ENCODE data around the gene DGLUCY.
"Not testable (repeated sequence)": the region's sequence is repeated elsewhere in the genome, so short reads cannot be mapped to it uniquely, and the experiment has no call there.

DGLUCY gene, protein sequence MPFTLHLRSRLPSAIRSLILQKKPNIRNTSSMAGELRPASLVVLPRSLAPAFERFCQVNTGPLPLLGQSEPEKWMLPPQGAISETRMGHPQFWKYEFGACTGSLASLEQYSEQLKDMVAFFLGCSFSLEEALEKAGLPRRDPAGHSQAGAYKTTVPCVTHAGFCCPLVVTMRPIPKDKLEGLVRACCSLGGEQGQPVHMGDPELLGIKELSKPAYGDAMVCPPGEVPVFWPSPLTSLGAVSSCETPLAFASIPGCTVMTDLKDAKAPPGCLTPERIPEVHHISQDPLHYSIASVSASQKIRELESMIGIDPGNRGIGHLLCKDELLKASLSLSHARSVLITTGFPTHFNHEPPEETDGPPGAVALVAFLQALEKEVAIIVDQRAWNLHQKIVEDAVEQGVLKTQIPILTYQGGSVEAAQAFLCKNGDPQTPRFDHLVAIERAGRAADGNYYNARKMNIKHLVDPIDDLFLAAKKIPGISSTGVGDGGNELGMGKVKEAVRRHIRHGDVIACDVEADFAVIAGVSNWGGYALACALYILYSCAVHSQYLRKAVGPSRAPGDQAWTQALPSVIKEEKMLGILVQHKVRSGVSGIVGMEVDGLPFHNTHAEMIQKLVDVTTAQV

DNA sequence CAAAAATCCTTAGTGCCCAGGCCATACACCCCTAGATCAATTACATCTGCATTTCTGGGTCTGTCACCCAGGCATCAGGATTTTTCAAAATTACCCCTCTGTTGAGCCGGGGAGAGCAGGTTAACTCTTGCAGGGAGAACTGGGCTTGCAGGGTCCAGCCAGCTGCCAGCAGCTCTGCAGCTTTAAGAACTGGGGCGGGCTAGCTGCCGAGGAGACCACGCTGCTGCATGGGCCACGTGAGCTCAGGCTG lies at the start of gene DGLUCY:
TSS of gene DGLUCY (plus strand) at position 245 of the 250 bp plus-strand sequence. CDS start 46,222 bp downstream, outside the sequence.
- peak; percentile 28 to 40 for DNase-seq (ENCODE audit: low read depth in 2 of 2)

DNA sequence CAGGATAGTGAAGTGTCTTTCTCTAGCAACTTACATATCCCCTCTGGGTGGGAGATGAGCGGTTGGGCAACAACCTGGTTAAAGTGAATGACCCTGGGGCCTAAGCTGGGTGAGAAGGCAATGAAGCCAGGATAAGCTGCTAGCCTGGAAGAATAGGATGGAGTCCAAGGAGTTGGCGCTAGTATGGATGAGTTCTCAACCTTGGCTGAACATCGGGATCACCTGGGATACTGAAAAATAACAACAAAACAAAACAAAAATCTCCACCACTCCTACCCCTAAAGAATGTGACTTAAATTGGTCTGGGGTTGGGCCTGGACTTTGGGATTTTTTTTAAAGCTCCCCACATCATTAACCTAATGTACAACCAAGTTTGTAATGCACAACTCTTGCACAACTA lies 48.6 kb upstream of the DGLUCY start:
- no peak for DNase-seq (ENCODE audit: low read depth in 2 of 2)

DNA sequence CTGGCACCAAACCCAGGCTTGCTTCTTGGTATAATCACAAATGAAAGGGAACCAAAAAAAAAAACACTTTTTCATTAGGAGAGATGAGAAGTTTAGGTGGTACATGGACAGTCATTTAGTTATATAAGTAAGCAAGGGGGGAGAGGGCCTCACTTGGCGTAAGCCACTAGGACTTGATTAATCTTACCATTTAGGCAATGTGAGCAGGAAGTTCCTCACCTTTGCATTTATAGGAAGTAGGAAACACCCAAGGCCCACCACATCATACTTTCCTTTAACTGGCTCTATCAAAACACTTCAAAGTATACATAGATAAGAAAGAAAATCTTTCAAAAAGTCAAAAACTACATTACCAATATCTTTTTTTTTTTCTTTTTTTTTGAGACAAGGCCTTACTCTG lies 46.7 kb upstream of the DGLUCY start:
- DNase-seq (ENCODE audit: low read depth in 2 of 2), result no peak

DNA sequence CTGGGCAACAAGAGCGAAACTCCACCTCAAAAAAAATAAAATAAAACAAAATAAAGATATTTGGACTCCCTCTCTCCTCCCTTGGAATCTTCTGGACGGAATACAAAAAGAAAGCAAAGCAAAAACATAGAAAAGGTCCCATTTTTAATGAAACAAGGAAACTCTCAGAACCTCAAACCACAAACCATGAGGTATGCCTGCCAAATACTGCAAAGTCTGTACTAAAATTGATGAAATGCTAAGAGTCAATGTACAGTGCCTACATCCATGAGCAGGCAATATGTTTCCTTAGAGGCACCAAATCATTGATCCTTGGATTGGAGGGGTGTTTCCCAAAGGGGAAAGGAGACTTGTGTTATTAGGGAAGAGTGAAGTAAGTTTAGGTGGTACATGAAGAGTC lies 45.2 kb upstream of the DGLUCY start:
- DNase-seq (ENCODE audit: low read depth in 2 of 2), result no peak

DNA sequence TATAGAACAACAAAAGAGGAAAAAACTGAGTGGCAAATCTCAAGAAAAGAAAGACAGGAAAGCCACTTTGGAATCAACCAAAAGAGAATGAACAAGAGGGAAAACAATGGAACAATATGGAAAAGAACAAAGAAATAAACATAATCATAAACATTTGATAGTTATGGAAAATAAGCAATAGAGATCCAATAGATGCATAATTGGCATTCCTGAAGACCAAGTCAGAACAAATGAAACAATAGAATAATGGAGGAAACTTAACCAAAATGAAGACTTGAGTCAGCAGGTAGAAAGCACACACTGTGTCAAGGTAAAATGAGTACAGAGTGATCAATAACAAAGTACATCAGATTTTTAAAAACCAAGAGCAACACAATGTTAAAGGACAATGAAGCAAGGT lies 43.3 kb upstream of the DGLUCY start:
- no peak for DNase-seq (ENCODE audit: low read depth in 2 of 2)

DNA sequence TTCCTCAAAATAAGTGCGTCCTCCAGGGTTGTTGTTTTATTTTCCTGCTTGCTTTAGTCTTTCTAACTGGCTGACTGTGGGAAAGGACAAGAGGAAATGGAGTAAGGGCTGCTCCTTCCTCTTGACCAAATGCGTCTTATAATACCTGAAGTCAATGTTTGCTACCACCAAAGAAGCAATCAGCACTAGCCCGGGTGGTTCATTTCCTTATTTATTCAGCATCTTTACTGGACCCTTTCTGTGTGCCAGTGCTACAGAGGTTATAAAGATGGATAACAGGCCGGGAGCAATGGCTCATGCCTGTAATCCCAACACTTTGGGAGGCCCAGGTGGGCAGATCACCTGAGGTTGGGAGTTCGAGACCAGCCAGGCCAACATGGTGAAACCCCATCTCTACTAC lies 38.3 kb upstream of the DGLUCY start:
- DNase-seq (ENCODE audit: low read depth in 2 of 2), result no peak

DNA sequence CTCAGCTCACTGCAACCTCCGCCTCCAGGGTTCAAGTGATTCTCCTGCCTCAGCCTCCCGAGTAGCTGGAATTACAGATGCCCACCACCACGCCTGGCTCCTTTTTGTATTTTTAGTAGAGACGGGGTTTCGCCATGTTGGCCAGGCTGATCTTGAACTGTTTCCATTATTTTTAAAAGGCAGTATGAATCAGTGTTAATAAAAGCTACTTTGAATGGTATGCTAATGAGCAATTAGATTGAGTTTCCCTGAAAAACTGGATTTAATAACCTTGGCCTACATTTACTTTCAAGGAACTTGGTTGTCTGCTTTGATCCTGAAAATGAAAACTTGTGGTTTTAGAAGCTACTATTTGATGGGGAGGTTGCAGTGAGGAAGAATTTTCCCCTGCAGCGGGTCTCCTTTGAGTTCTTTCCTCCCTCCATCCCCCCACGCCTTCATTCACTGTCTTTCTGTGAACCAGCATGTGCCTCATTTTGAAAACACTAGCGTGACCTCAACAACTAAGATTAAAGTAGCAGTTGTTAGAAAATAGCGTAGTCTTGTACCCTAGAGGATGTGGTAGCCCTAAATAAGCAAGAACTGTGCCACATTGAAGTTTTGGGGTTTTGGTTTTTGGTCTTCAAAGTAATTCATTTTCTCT lies 35.7 kb upstream of the DGLUCY start:
- no peak for DNase-seq (ENCODE audit: low read depth in 2 of 2)

DNA sequence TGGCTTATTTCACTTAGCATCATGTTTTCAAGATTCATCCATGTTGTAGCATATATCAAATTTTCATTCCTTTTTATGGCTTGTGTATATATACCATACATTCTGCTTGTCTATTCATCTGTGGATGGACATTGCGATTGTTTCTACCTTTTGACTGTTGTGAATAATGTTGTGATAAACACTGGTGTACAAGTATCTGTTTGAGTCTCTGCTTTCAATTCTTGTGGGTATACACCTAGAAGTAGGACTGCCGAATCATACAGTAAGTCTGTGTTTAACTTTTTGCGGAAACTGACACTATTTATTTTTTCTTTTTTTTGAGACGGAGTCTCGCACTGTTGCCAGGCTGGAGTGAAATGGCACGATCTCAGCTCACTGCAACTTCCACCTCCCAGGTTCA lies 33.8 kb upstream of the DGLUCY start:
- no peak for DNase-seq (ENCODE audit: low read depth in 2 of 2)

DNA sequence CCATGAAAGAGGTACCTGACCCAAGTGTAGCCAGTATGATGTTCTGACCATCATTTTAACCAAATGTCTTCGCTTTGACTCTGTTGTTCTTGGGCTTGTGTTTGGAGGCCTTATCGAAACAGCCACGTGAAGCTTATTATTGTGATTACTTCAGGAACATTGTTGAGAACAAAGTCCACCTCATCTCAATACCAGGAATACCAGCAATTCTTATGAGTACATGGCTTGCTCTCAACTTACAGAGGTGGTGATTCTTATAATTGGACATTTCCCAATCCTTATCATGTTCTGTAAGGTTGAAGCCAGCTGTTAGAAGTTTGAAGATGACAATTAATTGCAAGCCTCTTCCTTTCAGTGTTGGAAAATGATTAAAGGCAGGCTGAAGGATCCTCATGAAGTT lies 31.6 kb upstream of the DGLUCY start:
- DNase-seq (ENCODE audit: low read depth in 2 of 2), result no peak

DNA sequence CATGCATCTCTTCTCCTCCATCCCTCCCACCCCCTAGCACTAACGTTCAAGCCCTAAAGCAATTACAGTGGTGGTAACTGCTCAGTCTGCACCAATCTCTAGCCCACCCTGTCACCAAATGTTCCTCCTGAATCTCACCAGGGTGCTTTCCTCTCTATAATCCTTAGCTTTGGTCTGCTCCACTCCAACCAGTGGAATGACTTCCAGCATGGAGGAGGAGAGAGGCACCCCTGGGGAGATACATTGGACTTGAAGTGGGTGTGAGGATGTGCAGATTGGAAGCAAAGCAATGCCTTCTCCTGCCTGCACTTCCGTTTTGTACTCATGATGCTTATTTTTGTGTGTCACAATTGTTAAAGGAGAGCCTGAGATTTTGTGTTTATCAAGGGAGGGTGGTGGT lies 29.4 kb upstream of the DGLUCY start:
- no peak for DNase-seq (ENCODE audit: low read depth in 2 of 2)

DNA sequence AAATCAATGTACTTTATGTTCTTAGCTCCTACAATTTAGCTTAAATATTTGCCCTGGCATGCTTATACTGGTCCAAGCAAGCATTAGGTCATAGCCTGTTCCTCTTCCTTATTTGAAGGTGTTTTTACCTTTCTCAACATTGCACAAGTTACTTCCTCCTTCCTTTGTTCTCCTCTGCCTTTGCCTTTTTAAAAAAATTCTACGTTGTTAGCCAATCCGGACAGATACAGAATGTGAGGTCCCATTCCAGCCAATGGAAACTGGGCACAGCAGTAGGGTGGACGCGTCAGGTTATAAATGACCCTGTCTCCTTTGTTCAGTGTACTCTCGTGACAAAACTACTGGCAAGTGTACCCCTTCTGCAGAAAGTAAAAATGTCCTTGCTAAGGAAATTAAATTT lies 26.4 kb upstream of the DGLUCY start:
- DNase-seq (ENCODE audit: low read depth in 2 of 2), result not testable (repeated sequence)

DNA sequence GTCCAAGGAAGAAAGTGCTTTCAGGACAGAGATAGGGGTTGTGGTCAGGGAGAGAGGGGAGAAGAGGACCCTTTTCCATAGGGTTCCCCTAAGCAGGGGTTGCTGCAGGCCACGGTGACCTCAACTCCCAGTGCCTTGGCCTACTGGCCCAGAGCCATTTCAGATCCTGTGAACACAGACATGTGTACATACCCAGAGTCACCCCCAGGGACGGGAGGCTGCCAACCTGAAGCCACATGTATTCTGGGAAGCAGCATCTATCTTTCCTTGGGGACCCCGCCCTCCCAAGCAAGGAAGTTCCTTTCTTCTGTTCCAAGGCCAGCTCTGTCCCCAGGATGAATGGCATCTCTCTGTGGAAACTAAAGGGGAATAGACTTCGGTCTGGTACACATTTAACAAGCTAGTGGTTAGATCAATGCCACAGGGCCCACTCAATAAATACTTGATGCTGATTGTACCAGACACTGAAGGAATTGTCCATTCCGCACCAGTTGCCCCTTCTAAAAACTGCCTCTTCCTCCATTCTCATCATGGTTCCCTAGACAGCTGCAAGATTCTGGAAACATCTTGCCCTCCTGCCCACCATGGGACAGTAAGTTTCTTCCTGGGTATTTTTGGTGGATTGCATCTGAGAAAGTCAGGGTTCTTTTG lies 25.2 kb upstream of the DGLUCY start:
- DNase-seq (ENCODE audit: low read depth in 2 of 2), result no peak

DNA sequence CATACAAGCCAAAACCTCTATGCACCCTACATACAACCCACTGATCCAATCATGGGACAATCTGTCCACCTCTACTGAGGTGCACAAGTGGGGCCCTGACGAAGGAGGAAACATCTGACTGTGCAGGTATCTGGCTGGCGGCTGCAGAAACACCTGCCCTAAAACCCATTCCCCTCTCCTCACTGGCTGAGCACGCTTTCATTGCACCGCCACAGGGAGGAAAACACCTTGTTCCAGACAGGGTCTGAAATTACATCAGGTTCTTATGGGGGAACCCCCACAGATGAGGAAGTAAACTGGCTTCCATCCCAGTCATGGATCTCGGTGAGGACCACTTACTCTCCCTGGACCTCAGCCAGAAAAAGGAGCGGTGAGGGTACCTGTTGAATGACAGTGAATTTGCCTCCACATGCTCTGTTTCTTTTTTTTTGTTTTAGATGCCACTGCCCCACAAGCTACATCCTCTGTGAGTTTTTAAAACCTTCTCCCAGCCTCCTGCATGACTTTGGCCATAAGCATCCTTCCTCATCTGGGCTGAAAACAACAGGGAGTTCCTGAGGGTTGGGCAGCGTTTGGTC lies 23.8 kb upstream of the DGLUCY start:
- DNase-seq (ENCODE audit: low read depth in 2 of 2), result no peak

DNA sequence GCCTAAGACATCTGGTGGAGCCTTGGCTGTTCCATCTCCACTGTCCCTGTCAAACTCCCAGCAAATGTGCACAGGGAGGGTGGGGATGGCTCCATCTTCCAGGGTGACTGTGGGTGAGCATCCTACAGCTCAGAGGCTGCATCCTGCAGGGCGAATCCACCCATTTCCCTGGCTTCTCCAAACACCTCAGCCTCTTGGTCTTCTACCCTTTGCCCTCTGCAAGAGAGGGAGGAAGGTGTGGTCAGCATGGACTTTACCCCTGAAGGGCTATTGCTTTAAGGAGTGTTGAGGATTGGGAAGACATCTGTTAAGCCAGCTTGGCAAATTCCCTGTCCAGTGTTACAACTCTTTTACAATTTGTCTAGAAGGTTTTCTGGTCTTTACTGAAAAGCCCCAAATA lies 23.1 kb upstream of the DGLUCY start:
- no peak for DNase-seq (ENCODE audit: low read depth in 2 of 2)

DNA sequence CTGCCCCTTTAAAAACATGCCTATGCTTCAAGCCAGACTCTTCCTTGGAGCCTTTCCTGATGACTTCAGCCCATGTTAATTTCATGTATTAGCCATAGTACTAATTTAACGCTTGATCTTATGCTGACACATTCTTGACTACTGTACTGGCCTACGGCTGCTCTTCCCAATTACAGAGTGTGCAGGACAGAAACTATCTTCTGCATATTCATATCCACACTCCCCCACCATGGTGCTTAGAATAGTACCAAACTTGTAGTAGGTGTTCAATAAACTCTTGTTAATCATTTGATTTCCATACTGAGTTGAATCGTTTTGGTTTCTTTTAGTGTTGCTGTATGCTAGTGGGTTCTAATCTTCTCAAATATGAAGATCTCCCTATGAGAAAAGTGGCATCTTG lies 21.8 kb upstream of the DGLUCY start:
- no peak for DNase-seq (ENCODE audit: low read depth in 2 of 2)

DNA sequence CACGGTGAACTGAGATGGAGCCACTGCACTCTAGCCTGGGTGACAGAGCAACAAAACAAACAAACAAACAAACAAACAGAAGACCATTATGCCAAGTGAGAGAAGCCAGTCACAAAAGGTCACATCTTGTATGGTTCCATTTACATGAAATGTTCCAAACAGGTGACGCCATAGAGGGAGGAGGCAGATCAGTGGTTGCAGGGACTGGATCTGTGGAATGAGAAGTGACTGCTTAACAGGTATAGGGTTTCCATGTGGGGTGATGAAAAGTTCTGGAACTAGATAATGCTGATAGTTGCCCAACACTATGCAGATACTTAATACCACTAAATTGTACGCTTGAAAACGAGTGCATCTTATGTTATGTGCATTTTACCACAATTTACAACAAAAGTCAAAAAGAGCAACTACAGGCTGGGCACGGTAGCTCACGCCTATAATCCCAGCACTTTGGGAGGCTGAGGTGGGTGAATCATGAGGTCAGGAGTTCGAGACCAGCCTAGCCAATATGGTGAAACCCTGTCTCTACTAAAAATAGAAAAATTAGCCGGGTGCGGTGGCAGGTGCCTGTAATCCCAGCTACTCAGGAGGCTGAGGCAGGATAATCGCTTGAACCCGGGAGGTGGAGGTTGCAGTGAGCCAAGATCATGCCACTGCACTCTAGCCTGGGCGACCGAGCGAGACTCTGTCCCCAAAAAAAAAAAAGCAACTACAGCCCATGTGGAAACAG lies 20.0 kb upstream of the DGLUCY start:
- DNase-seq (ENCODE audit: low read depth in 2 of 2), result not testable (repeated sequence)

DNA sequence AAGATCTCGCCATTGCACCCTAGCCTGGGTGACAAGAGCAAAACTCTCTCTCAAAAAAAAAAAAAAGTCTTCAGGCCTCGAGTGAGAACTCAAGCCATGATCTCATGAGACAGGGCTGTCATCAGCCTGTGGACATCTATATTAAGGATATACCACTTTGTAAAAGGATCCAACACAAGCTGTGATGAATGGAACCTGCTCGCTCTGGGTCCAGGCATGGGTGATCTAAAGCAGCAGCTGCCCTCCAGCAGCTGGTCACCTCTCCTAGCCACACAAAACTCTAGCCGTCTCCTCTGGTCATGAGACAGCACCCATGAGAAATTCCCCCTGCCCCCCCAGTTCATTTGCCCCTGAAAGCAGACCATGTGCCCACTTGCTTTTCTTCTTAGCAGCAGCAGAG lies 19.1 kb upstream of the DGLUCY start:
- DNase-seq (ENCODE audit: low read depth in 2 of 2), result no peak

DNA sequence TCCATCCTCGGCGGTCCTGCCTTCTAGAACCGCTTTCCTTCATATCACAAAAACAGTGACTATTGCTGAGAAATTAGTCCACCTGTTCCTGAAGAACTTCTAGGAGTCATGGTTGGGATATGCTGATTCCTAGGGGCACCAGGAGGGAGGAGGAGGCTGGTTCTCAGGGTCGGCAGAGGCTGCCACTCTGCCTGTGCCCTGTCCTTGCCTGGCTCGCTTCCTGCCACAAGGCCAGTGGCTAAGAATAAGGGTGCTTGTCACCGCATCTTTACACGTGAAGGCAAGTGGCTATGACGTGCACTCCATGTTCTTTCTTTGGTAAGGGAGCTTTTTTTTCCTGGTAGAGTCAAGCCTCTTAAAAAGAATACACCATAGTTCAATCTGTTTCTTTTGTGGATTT lies 18.7 kb upstream of the DGLUCY start:
- no peak for DNase-seq (ENCODE audit: low read depth in 2 of 2)

DNA sequence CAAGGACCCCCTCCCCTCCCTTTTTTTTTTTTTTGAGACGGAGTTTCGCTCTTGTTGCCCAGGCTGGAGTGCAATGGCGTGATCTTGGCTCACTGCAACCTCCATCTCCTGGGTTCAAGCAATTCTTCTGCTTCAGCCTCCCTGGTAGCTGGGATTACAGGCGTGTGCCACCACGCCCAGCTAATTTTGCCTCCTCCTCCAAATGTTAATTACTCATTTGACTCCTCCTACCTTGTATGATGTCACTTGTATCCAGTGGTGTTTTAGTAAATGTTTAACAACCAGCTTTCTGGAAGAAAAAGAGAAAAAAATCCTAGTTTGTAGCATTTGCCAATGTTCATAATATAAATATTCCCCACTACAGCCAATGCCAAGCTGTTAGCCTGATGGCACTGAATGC lies 16.2 kb upstream of the DGLUCY start:
- DNase-seq (ENCODE audit: low read depth in 2 of 2), result not testable (repeated sequence)

DNA sequence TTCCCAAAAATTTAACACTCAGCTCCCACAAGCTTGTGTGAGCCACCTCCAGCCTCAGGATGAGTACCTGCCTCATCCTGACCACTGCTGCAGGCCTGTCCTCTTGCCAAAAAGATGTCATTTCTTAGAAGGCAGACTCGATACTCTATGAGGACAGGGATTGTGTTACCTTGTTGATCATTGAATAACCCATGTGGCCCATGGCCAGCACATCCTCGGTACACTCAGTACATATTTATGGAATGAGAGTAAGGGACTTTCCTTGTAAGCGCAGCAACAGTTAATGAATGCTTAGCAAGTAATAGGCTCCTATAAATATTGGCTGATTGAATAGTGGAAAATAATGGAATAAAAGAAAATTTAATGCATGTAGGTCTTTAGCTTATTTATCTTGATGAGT lies 15.3 kb upstream of the DGLUCY start:
- no peak for DNase-seq (ENCODE audit: low read depth in 2 of 2)

DNA sequence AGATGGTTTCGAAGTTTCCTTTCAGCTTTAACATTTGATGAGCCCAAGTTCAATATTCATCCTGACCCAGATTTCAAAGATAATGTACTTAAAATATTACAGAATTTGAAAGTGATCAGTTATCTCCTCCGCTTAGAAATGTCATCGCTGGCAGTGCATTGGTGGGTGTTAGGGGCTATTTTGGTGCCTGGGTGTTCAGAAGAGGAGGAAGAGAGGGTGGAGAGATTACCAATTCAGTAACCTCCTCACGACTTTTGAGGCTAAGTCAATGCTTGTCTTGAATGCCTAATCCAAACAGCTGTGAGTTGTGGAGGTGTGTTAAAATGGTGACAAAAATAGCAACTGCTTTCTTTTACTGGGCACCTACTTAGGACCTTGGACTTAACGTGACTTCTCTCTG lies 13.8 kb upstream of the DGLUCY start:
- no peak for DNase-seq (ENCODE audit: low read depth in 2 of 2)

DNA sequence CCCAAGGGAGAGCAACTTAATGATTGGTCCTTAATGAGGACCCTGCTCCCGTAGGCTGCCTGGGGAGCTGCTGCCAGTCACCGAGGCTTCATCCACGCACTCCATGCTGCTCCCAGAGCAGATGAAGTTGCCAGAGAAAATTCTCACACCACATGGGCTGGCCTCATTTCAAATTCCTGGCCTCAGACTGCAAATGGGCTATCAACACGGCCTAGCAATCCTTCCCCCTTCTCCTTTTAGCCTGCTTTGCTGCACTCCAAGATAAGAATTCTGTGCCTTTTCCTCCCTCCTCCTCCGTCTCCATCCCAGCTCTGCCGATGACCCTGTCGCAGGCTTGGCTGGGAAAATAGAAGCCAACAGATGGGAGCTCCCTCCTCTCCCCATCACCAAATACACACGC lies 10.8 kb upstream of the DGLUCY start:
- DNase-seq (ENCODE audit: low read depth in 2 of 2), result no peak

Measured in fibroblast of skin of left biceps (primary cell).